ENCODE measurements around the gene TMEM38B. TPM values are rescaled to one million over a fixed set of nuclear protein-coding genes. Genes with fewer than 3 reads are reported as not detected.

The TMEM38B gene
- total and polyA plus RNA-seq, 8 donors = 0.87 to 26.8 (median 3.4) TPM

DNA sequence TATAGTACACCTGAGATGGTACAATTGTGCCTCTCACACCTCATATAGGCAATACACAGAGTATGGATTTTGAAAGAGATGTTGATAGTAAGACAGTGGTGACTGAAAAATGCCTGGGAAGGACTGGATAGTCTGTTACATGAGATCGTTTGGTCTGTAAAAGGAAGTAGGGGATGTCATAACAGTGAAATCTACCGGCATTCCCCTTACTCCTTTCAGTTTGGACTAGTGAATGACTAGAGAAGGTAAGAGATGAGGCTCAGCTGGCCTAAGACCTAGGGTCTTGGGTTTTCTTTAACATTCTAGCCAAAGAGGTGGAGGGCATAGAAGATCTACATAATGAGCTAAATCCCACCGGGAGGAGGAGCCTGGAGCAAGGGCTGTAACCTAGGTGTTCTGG, 24.0 kb upstream of the TMEM38B start:
- H3K27me3 ChIP-seq = no peaks in the 10 kb centered on the region
- no peak for TF ChIP-seq POLR2AphosphoS5 (IDR thresholded peaks at IDR 0.05)
- TF ChIP-seq EP300 (IDR thresholded peaks at IDR 0.05) = no peak
- TF ChIP-seq POLR2A (IDR thresholded peaks at IDR 0.05) = no peak
- TF ChIP-seq, protein P1, sequence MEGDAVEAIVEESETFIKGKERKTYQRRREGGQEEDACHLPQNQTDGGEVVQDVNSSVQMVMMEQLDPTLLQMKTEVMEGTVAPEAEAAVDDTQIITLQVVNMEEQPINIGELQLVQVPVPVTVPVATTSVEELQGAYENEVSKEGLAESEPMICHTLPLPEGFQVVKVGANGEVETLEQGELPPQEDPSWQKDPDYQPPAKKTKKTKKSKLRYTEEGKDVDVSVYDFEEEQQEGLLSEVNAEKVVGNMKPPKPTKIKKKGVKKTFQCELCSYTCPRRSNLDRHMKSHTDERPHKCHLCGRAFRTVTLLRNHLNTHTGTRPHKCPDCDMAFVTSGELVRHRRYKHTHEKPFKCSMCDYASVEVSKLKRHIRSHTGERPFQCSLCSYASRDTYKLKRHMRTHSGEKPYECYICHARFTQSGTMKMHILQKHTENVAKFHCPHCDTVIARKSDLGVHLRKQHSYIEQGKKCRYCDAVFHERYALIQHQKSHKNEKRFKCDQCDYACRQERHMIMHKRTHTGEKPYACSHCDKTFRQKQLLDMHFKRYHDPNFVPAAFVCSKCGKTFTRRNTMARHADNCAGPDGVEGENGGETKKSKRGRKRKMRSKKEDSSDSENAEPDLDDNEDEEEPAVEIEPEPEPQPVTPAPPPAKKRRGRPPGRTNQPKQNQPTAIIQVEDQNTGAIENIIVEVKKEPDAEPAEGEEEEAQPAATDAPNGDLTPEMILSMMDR (IDR thresholded peaks at IDR 0.05) = no peak
- H3K4me1 ChIP-seq = peaks cover 0 to 3% (median 0%) of the 10 kb centered on the region in 4 donors
- intact Hi-C loops (cut with DNase I; ENCODE audit: low total_unique reads) = no loop called here
- H3K9me3 ChIP-seq = no peaks in the 10 kb centered on the region
- H3K4me3 ChIP-seq = no peak overlapping the region
- WGBS, 5 donors = 57 to 80% (median 67%) methylated on average over 3 of the region's 3 CpGs
- H3K27ac ChIP-seq = no peak overlapping the region
- no peak for DNase-seq
- H3K36me3 ChIP-seq = no peaks in the 10 kb centered on the region

DNA sequence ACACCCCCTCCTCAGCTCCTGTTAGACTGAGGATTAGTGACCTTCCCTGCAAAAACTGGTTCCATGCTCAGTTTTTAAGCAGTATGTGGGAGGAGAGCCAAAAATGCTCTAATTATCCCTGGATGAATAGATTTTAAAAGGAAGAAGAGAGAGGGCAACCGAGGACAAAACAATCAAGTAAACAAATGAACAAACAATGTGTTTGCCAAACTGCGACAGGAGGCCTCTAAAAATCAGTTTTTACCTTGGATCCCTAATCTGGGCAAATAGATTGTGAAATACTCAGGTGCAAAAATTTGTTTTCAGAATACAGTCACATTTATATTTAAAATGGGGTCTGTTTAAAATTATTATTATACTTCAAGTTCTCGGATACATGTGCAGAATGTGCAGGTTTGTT, 23.6 kb upstream of the TMEM38B start:
- WGBS, 5 donors = 73 to 79% (median 74%) methylated on average over 3 of the region's 3 CpGs
- Histone ChIP-seq H3K27ac (no peak overlapping the region), H3K4me3 (no peak overlapping the region), H3K9me3 (no peaks in the 10 kb centered on the region), H3K4me1 (peaks cover 0 to 3% (median 0%) of the 10 kb centered on the region in 4 donors), H3K27me3 (no peaks in the 10 kb centered on the region), H3K36me3 (no peaks in the 10 kb centered on the region)
- DNase-seq = no peak
- intact Hi-C loops (cut with DNase I; ENCODE audit: low total_unique reads) = no loop called here
- TF ChIP-seq POLR2A (IDR thresholded peaks at IDR 0.05) = no peak
- no peak for TF ChIP-seq POLR2AphosphoS5 (IDR thresholded peaks at IDR 0.05)
- TF ChIP-seq, protein P1 (IDR thresholded peaks at IDR 0.05) = no peak
- no peak for TF ChIP-seq EP300 (IDR thresholded peaks at IDR 0.05)

DNA sequence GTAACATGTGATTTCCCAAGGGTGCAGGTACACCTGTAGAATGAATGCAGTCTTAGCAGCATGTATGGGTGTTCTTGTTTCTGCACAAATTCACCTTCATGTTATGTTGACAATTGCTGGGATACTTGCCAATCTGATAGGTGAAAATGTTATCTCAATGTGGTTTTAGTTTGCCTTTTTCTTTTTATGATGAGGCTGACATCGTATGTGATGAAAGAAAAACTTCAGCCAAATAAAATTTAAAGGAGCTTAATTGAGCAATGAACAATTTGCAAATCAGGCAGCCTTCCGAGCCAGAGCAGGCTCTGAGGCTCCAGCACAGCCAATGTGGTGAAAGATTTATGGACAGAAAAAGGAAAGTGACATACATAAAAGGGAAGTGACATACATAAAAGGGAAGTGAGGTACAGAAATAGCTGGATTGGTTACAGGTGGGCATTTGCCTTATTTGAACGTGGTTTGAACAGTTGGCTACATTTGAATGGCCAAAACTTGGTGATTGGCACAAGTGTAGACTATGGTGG, 21.6 kb upstream of the TMEM38B start:
- no peak for TF ChIP-seq POLR2AphosphoS5 (IDR thresholded peaks at IDR 0.05)
- no peak for TF ChIP-seq EP300 (IDR thresholded peaks at IDR 0.05)
- TF ChIP-seq, protein P1 (IDR thresholded peaks at IDR 0.05) = no peak
- no peak for TF ChIP-seq POLR2A (IDR thresholded peaks at IDR 0.05)
- H3K36me3 ChIP-seq = no peaks in the 10 kb centered on the region
- intact Hi-C loops (cut with DNase I; ENCODE audit: low total_unique reads) = no loop called here
- H3K4me1 ChIP-seq = peaks cover 0 to 3% (median 0%) of the 10 kb centered on the region in 4 donors
- DNase-seq = peak in 1 of 2 donors; percentile 30
- no peaks in the 10 kb centered on the region for H3K9me3 ChIP-seq
- no peaks in the 10 kb centered on the region for H3K27me3 ChIP-seq
- H3K4me3 ChIP-seq = no peak overlapping the region
- 19 to 34% (median 30%) methylated on average over 3 of the region's 3 CpGs for WGBS, 5 donors
- H3K27ac ChIP-seq = no peak overlapping the region

DNA sequence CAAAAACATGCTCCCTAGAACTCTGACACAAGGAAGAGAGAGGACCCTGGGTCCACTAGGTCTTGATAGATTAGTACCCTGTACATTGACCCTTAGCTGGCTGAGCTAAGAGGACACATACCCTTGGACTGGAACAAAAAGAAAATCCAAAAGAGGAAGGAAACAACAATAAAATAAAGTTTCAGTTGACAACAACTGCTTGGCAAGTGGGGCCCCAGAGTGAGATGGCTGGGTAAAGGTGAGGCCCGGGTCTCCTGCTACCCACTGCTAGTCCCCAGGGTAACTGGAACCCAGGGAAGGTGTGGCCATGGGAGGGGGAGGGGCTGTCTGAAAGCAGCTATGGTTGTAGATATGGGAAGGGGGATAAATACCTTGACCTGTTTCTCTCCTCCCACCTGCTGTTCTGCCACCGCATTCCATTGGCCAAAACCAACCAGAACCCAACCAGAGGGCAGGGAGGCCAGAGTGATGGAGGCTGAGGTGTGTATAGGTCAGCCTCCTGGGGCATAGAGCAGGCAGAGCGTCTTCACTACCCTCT, 20.4 kb upstream of the TMEM38B start:
- Histone ChIP-seq H3K4me3 (no peak overlapping the region), H3K36me3 (no peaks in the 10 kb centered on the region), H3K4me1 (peaks cover 0 to 3% (median 0%) of the 10 kb centered on the region in 4 donors), H3K27ac (no peak overlapping the region), H3K27me3 (no peaks in the 10 kb centered on the region), H3K9me3 (no peaks in the 10 kb centered on the region)
- TF ChIP-seq, protein P1 (IDR thresholded peaks at IDR 0.05) = no peak
- TF ChIP-seq POLR2A (IDR thresholded peaks at IDR 0.05) = no peak
- no peak for TF ChIP-seq EP300 (IDR thresholded peaks at IDR 0.05)
- TF ChIP-seq POLR2AphosphoS5 (IDR thresholded peaks at IDR 0.05) = no peak
- intact Hi-C loops (cut with DNase I; ENCODE audit: low total_unique reads) = no loop called here
- no peak for DNase-seq
- 63 to 76% (median 71%) methylated on average over 3 of the region's 3 CpGs for WGBS, 5 donors
